A549 treated with Mapracorat at 1 μM for 4 hours (cell line): ENCODE measurements around the gene SLX4. TPM values are rescaled to one million over a fixed set of nuclear protein-coding genes. Genes with fewer than 3 reads are reported as not detected.

ENCODE experiments used
- total RNA-seq: library from RNA; stranded (reverse); fragments of 200-300 nt; extraction: Qiagen RNA extraction; gene quantifications from 5 replicates; pipeline ENCODE4 v1.2.3, GENCODE V29; 2022

SLX4 gene
- 3.5 to 5.3 TPM (median 4.7 TPM) in 5 replicates for total RNA-seq

GRCh38 chr16:3611146-3611975, at the start of gene SLX4:
TSS of gene SLX4 (minus strand) at chr16:3611606. CDS start at chr16:3608964, 2,642 bp downstream.

GRCh38 chr16:3654249-3654991, 43.0 kb upstream of the SLX4 start, which contains the start of gene DNASE1:
TSS of gene DNASE1 (plus strand) at chr16:3654691. CDS start at chr16:3655374, 683 bp downstream.

GRCh38 chr16:3577302-3577752, 34.1 kb downstream of the SLX4 start, which contains the start of gene NLRC3:
TSS of gene NLRC3 (minus strand) at chr16:3577403. CDS start at chr16:3565036, 12,367 bp downstream.

Other genes with a start within 250 kb of the SLX4 start
- 10.7 to 16.3 TPM (median 14.0 TPM) in 5 replicates for gene ZSCAN32, start 210.6 kb downstream of the SLX4 start, total RNA-seq
- gene ZNF174, start 210.4 kb downstream of the SLX4 start, total RNA-seq: 11.5 to 15.7 TPM (median 13.9 TPM) in 5 replicates
- gene ZNF597, start 168.1 kb downstream of the SLX4 start, total RNA-seq: 0.98 to 1.1 TPM (median 1.0 TPM) in 5 replicates
- 48.6 to 54.7 TPM (median 50.2 TPM) in 5 replicates for gene NAA60, start 167.9 kb downstream of the SLX4 start, total RNA-seq
- not detected in 5 replicates for gene C16orf90, start 116.1 kb downstream of the SLX4 start, total RNA-seq
- 17.7 to 23.3 TPM (median 20.1 TPM) in 5 replicates for gene CLUAP1, start 110.6 kb downstream of the SLX4 start, total RNA-seq
- gene NLRC3, start 34.2 kb downstream of the SLX4 start, total RNA-seq: 0.04 to 0.09 TPM (median 0.06 TPM) in 3 of 5 replicates, not detected in the others
- 1.4 to 4.2 TPM (median 2.6 TPM) in 5 replicates for gene DNASE1, start 43.1 kb upstream of the SLX4 start, total RNA-seq
- gene TRAP1, start 105.9 kb upstream of the SLX4 start, total RNA-seq: 112 to 141 TPM (median 139 TPM) in 5 replicates